ENCODE measurements around the gene ADGRB2.
A peak's percentile ranks its signal among the peaks of the same experiment; 100 is the strongest.

Gene ADGRB2

GRCh38 chr1:31763671-31764311 lies 349 bp downstream of the ADGRB2 start:
- DNase-seq: no peak

DNA sequence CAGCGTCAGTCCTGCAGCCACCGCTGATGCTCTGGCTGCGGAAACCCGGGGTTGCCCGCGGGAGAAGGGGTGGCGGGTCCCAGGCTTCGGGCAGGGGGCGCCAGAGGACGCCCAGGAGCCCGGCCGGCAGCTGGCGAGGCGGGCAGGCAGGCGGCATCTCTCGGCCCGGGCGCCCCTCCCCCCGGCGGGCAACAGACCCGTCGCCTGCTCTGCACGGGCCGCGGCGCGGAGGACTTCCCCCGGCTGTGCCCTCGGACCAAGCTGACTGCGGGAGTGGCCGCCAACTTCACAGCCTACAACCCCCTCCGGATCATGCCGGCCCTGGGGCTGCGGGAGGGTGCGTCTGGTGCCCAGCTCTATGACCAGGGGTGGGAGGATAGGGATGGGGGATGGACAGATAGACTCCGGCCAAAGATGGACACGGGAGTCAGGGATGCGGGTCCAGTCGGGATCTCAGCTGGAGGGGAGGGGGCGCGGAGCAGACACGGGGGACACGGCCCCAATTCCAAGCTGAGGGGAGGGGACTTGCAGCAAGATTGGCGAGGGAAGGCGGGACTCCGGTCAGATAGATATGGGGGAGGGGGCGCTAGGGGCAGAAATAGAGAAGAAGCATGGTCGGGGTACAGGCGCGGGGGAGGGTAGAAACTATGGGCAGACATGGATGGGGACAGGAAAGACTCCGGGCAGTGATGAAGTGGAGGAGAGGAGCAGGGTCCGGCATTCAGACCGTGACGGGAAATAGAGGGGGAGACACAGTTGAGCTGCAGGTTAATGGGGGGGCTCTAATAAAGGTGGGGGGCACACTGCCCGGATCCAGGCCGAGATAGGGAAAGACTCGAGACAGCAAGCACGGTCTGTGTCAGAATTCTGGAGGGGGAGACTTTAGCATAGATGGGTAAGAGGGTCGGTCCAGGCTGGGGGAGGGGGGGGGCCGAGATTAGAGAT lies 1.1 kb downstream of the ADGRB2 start:
- DNase-seq: peak; percentile 39

- DNase-seq: no peak
These were observed 1.8 kb downstream of the ADGRB2 start for GRCh38 chr1:31762323-31762722.

GRCh38 chr1:31761883-31762282 lies 2.3 kb downstream of the ADGRB2 start:
- DNase-seq: no peak

DNA sequence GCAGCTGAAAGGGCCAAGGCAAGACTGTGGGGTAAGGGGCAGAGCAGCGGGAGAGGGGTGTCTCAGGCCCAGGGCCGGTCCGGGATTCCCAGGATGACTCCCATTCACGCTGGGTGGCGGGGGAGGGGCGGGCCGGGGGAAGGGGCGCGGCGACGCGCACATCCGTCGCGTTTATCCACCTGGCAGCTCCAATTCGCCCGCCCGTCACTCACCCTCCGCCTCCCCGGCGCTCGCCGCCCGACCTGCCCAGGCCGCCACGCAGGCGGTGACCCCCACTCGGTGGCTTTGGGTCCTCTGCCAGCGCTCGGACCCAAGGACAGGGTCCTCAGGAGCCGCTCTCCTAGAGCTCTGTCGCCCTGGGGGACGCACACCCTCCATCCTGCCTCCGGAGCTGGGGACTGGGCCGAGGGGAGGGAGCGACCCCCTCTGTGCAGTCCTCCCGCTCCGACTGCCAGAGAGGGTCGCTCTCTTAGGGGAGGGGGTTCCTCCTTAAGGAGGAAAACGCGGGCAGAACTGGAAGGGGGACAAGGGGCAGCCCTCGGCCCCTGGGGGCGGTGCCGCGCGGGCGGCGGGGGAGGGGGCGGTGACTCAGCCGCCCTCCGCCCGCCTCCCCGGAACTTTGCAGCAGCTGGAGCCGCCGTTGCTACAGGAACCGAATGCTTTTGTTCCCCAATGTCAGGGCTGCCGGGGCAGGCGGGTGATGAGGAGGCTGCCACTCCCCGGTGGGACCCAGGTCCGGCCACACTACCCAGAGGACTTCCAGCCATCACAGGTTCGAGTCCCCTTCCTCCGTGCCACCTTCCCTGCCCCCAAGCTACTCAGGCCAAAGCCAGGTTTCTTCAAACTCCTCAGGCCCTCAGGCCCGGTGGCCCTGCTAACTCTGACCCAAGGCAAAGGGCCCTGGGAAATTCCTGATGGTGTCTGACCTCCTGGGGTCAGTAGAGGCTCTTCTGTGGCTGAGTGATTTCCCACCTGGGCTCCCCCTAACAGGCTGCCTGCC lies 3.4 kb downstream of the ADGRB2 start:
- no peak for DNase-seq

- no peak for DNase-seq
These were observed 4.7 kb downstream of the ADGRB2 start for GRCh38 chr1:31759298-31760023.

DNA sequence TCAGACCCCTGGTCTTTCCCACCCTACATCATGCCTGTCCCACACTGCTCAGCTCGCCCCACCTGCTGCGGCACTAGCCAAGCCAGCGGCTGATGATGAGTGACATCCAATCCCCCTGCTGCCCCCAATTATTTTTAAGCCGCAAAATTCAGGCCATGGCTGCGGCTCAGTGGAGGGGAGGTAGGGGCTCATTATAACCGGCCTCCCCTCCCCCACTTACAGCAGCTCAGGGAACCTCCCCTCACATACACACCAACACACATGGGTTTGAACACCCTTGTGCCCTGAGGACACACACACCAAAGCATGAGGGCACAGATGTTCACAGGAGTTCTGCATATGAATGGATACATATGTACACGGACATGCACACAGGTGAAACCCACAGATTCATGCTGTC lies 5.3 kb downstream of the ADGRB2 start:
- DNase-seq: no peak

GRCh38 chr1:31757989-31758388 lies 6.2 kb downstream of the ADGRB2 start:
- no peak for DNase-seq

- no peak for DNase-seq
These were observed 6.9 kb downstream of the ADGRB2 start for GRCh38 chr1:31757204-31757679.

- no peak for DNase-seq
These were observed 7.6 kb downstream of the ADGRB2 start for GRCh38 chr1:31756578-31756977.

DNA sequence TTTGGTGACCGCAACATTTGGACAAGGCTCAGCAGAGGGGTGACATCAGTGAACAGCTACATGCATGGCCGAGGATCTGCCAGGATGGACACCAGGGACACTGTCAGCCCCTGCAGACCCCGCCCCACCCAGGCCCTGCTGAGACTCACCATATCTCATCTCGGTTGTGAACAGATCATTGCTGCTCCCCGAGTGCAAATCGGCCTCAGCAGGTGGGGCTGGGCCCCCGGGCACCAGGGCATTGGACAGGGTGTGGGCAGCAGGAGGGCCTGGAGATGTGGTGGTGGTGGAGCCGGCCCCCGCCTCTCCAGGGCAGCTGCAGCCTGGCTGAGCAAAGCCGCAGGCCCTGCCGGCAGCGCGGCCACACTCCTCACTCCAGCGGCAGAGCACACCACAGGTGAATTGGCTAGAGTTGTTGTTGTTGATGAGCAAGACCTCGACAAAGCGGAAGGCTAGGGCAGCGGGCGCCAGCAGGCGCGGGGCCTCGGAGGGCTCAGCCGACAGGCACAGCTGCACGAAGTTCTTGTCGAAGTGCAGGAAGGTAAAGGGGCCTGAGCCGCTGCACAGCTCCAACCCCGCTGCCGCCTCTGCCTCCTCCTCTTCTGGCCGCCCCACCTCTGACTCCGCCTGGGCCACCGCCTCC lies 8.2 kb downstream of the ADGRB2 start:
- no peak for DNase-seq

GRCh38 chr1:31755197-31755611 lies 8.9 kb downstream of the ADGRB2 start:
- DNase-seq: no peak

DNA sequence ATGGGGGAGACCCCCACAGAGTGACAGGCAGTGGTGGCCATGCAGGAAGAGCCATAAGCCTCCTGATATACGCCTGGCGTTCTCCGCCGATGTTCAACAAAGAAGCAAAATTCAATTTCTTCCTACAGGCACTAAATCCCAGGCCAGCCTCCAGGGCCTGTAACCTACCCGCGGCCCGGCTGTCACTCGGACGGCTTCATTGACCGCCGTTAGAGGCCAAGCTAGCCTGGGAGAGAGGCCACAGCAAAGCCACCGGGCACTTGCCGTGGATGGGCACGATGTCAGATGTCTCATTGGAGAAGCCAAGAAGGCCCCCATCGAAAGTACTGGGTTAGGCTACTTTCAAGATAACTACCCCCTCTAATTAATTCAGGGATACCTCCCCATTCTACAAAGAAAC lies 9.7 kb downstream of the ADGRB2 start:
- DNase-seq: no peak

DNA sequence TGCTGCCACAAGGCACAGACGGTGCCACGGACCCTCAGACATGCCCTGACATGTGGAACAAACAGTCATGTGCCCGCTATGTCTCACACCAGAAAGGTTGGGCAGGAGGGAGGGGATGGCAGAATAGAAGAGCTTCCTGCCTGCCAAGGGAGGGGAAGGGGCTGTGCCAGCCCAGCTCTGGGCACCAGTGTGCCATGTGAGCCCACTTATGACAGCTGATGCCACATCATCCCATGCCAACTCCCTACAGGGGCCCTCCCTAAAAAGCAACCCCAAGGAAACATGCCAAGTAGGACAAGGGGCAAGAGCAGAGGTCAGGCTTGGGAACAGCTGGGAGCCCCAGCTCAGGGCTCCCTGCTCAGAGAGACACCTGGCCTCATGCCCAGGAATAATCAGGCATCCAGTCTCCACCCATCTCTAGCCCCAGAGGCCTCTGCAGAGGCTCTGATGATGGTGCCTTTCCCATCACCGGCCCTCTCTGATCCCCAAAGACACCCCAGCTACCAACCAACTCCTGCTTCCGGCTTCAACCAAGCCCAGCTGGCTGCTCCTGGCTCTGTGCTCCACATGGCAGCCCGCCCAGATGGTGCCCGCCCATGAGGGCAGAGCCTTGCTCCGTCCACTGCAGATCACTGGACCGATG lies 10.3 kb downstream of the ADGRB2 start:
- no peak for DNase-seq

DNA sequence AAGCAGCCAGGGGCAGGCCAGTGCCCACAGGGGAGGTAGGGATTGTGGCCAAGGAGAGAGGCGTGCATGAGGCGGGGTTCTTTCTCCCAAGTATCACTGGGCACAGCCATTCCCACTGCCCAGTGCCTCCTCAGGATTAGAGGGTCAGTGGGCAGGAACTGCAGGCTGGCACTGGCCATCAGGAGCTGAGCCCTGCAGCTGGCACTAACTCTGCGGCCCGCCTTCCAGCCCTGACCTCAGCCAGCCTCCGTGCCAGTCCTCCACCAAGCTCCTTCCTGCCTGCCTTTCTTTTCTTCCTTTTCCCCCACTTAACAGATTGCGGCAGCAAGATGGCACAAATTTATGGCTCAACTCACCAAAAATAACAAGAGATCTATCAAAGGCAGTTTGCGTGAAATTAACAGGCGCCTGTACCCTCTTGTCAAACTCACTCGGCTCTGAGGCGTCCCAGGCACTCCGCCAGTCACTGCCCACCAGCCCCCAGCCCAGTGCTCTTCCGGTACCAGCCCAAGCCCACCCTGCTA lies 11.1 kb downstream of the ADGRB2 start:
- no peak for DNase-seq

GRCh38 chr1:31752258-31752657 lies 11.9 kb downstream of the ADGRB2 start:
- DNase-seq: no peak

DNA sequence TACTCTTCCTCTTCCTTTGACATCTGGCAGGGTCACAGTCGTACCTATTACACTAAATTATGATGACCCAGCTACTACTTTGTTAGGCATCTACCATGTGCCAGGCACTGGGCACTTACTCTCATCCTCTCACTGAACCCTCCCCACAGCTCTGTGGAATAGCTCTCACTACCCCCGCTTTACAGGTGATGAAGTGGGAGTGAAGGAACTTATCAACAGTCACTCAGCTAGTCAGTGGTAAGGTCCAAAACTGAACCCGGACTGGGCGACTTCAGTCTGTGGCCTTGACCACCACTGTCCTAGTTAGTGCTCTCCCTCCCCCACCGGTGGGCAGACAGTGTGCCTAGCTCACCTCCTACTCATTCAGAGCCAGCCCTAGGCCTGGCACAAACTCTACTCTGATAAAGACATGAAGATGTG lies 12.3 kb downstream of the ADGRB2 start:
- no peak for DNase-seq

GRCh38 chr1:31750858-31751510 lies 13.2 kb downstream of the ADGRB2 start:
- DNase-seq: no peak

DNA sequence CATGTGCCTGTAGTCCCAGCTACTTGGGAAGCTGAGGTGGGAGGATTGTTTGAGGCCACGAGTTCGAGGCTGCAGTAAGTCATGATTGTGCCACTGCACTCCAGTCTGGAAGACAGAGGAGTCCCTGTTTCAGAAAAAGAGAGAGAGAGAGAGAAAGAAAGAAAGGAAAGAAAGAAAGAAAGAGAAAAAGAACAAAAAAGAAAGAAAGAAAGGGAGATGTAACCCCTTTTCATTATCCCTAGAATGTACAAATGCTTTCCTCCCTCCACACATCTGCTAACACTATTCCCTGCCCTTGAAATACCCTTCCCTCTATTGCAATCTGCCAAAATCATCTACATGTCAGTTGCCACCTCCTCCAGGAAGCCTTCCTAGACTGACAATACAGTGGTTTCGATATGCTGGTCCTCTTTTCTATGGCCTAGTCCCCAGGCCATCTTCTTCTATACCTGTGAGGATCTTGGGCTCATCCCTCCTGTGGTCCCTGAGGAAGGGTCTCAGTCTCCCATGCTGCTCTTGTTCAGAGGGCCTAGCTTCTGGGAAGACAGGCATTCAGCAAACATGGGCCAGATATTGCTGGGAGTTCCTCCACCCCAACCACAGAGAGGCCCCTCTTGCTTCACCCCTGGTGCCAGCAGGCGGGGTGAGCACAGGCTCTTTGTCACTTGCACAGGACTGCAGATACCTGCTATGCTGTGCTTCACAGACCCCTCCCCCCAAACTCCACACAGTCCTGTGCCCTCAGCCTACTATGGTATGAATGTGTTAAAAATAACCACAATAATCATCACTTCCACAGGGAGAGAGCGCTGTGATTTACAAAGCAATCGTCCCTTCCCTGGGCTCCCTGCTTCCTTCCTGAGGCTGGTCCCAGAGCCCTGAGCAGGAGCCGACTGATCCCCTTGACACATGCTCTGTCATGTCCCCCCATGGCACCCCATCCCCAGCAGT lies 14.1 kb downstream of the ADGRB2 start:
- no peak for DNase-seq

All from amniotic stem cell (primary cell).